Measurements from ENCODE around the gene NEDD4L. TPM values are rescaled to one million over a fixed set of nuclear protein-coding genes. Genes with fewer than 3 reads are reported as not detected.

Gene NEDD4L
- total and polyA plus RNA-seq, 7 donors, result 52.0 to 104 (median 57.4) TPM

DNA sequence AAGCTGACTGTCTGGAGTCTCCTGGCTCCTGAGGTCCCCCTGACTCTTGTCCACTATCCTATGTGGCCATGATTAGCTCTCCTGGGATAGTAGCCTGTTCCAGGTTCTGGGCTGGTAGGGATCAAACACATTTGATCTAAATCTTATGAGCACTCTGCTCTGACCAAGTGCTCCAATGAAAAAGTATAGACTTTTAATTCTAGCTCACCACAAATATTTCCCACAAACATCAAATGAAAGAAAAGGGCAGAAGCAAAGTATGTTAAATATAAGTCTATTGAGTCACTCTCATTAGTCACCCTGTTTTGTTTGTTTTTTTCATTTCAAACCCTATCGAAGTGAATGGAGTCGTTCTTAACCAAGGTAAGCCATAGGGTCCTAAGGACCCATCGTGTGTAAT is 39.7 kb upstream of the NEDD4L start:
- DNase-seq, result no peak
- WGBS, 2 donors, result 91 to 92% methylated on average over 3 of the region's 3 CpGs
- H3K27me3 ChIP-seq, result no peaks in the 10 kb centered on the region
- TF ChIP-seq POLR2A (IDR thresholded peaks at IDR 0.05) (no peak), EP300 (IDR thresholded peaks at IDR 0.05) (no peak), POLR2AphosphoS5 (IDR thresholded peaks at IDR 0.05) (no peak)
- TF ChIP-seq, protein P1, sequence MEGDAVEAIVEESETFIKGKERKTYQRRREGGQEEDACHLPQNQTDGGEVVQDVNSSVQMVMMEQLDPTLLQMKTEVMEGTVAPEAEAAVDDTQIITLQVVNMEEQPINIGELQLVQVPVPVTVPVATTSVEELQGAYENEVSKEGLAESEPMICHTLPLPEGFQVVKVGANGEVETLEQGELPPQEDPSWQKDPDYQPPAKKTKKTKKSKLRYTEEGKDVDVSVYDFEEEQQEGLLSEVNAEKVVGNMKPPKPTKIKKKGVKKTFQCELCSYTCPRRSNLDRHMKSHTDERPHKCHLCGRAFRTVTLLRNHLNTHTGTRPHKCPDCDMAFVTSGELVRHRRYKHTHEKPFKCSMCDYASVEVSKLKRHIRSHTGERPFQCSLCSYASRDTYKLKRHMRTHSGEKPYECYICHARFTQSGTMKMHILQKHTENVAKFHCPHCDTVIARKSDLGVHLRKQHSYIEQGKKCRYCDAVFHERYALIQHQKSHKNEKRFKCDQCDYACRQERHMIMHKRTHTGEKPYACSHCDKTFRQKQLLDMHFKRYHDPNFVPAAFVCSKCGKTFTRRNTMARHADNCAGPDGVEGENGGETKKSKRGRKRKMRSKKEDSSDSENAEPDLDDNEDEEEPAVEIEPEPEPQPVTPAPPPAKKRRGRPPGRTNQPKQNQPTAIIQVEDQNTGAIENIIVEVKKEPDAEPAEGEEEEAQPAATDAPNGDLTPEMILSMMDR (IDR thresholded peaks at IDR 0.05), result no peak
- H3K4me3 ChIP-seq, result no peak overlapping the region
- no peaks in the 10 kb centered on the region for H3K36me3 ChIP-seq
- intact Hi-C loops (cut with DNase I), result no loop called here
- H3K9me3 ChIP-seq, result no peaks in the 10 kb centered on the region
- no peak overlapping the region for H3K27ac ChIP-seq
- no peaks in the 10 kb centered on the region for H3K4me1 ChIP-seq

GRCh38 chr18:58005011-58005410 is 39.0 kb upstream of the NEDD4L start:
- Histone ChIP-seq H3K4me3 (no peak overlapping the region), H3K27me3 (no peaks in the 10 kb centered on the region), H3K27ac (no peak overlapping the region), H3K36me3 (no peaks in the 10 kb centered on the region), H3K9me3 (no peaks in the 10 kb centered on the region), H3K4me1 (no peaks in the 10 kb centered on the region)
- DNase-seq, result no peak
- intact Hi-C loops (cut with DNase I), result no loop called here
- no peak for TF ChIP-seq POLR2AphosphoS5 (IDR thresholded peaks at IDR 0.05)
- TF ChIP-seq POLR2A (IDR thresholded peaks at IDR 0.05), result no peak
- TF ChIP-seq, protein P1 (IDR thresholded peaks at IDR 0.05), result no peak
- no peak for TF ChIP-seq EP300 (IDR thresholded peaks at IDR 0.05)
- 67 to 83% methylated on average over 2 of the region's 2 CpGs for whole genome bisulfite sequencing, 2 donors

GRCh38 chr18:58005885-58006523 is 38.0 kb upstream of the NEDD4L start:
- Histone ChIP-seq H3K4me1 (no peaks in the 10 kb centered on the region), H3K27me3 (no peaks in the 10 kb centered on the region), H3K27ac (no peak overlapping the region), H3K36me3 (no peaks in the 10 kb centered on the region), H3K4me3 (no peak overlapping the region), H3K9me3 (no peaks in the 10 kb centered on the region)
- WGBS, 2 donors, result 73 to 85% methylated on average over 3 of the region's 3 CpGs
- TF ChIP-seq, protein P1 (IDR thresholded peaks at IDR 0.05), result no peak
- TF ChIP-seq POLR2A (IDR thresholded peaks at IDR 0.05) (no peak), POLR2AphosphoS5 (IDR thresholded peaks at IDR 0.05) (no peak), EP300 (IDR thresholded peaks at IDR 0.05) (no peak)
- intact Hi-C loops (cut with DNase I), result no loop called here
- no peak for DNase-seq

- no peaks in the 10 kb centered on the region for H3K36me3 ChIP-seq
- H3K4me1 ChIP-seq, result no peaks in the 10 kb centered on the region
- no peak for DNase-seq
- no peaks in the 10 kb centered on the region for H3K27me3 ChIP-seq
- no peaks in the 10 kb centered on the region for H3K9me3 ChIP-seq
- intact Hi-C loops (cut with DNase I), result no loop called here
- TF ChIP-seq POLR2AphosphoS5 (IDR thresholded peaks at IDR 0.05) (no peak), POLR2A (IDR thresholded peaks at IDR 0.05) (no peak), EP300 (IDR thresholded peaks at IDR 0.05) (no peak)
- TF ChIP-seq, protein P1 (IDR thresholded peaks at IDR 0.05), result no peak
- H3K4me3 ChIP-seq, result no peak overlapping the region
- H3K27ac ChIP-seq, result no peak overlapping the region
These were observed 34.9 kb upstream of the NEDD4L start for GRCh38 chr18:58009166-58009565.

DNA sequence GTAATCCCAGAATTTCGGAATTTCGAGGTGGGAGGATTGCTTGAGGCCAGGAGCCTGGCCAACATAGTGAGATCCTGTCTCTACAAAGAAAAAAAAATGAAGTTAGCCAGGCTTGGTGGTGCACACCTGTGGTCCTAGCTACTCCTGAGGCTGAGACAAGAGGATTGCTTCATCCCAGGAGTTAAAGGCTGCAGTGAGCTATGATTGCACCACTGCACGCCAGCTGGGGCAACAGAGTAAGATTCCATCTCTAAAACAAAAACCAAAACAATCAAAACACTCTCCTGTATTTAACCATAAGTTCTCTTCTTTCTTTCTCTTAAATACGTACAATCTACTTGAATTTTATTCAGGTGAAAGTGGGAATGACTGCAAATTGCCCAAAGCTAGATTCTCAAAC is 33.8 kb upstream of the NEDD4L start:
- TF ChIP-seq POLR2AphosphoS5 (IDR thresholded peaks at IDR 0.05) (no peak), EP300 (IDR thresholded peaks at IDR 0.05) (no peak), POLR2A (IDR thresholded peaks at IDR 0.05) (no peak)
- TF ChIP-seq, protein P1 (IDR thresholded peaks at IDR 0.05), result no peak
- no peaks in the 10 kb centered on the region for H3K4me1 ChIP-seq
- WGBS, 2 donors, result 94 to 95% methylated on average over 4 of the region's 4 CpGs
- no peak overlapping the region for H3K27ac ChIP-seq
- H3K27me3 ChIP-seq, result no peaks in the 10 kb centered on the region
- no peaks in the 10 kb centered on the region for H3K36me3 ChIP-seq
- H3K4me3 ChIP-seq, result no peak overlapping the region
- DNase-seq, result no peak
- H3K9me3 ChIP-seq, result no peaks in the 10 kb centered on the region
- intact Hi-C loops (cut with DNase I), result no loop called here

Data from sigmoid colon (tissue), 7 donors.